Activated naive CD4-positive, alpha-beta T cell treated with Interleukin-2 at 50 U/mL for 16 hours (primary cell): Measurements from ENCODE around the gene KCTD16.

Experiments used
- DNase-seq: peaks from one replicate; pipeline ENCODE4 v3.0.0-alpha.2; 2020

KCTD16 gene

GRCh38 chr5:144416196-144416595, 245.5 kb downstream of the KCTD16 start:
- DNase-seq, result no peak

GRCh38 chr5:144418719-144419118, 248.0 kb downstream of the KCTD16 start:
- no peak for DNase-seq

GRCh38 chr5:144421411-144421810, 250.7 kb downstream of the KCTD16 start:
- DNase-seq, result no peak

GRCh38 chr5:144422018-144422727, 251.5 kb downstream of the KCTD16 start:
- DNase-seq, result no peak

- no peak for DNase-seq
Measured at GRCh38 chr5:144427866-144428265, 257.2 kb downstream of the KCTD16 start.

GRCh38 chr5:144428326-144428725, 257.7 kb downstream of the KCTD16 start:
- DNase-seq, result no peak

- DNase-seq, result no peak
Measured at GRCh38 chr5:144429405-144429804, 258.7 kb downstream of the KCTD16 start.

- DNase-seq, result no peak
Measured at GRCh38 chr5:144429905-144430304, 259.2 kb downstream of the KCTD16 start.

GRCh38 chr5:144433140-144433822, 262.6 kb downstream of the KCTD16 start:
- no peak for DNase-seq

GRCh38 chr5:144433893-144434292, 263.2 kb downstream of the KCTD16 start:
- DNase-seq, result no peak

- DNase-seq, result no peak
Measured at GRCh38 chr5:144436007-144436406, 265.3 kb downstream of the KCTD16 start.

GRCh38 chr5:144438237-144438636, 267.6 kb downstream of the KCTD16 start:
- no peak for DNase-seq

- no peak for DNase-seq
Measured at GRCh38 chr5:144448457-144448856, 277.8 kb downstream of the KCTD16 start.

GRCh38 chr5:144451187-144451973, 280.7 kb downstream of the KCTD16 start:
- DNase-seq, result no peak

- DNase-seq, result no peak
Measured at GRCh38 chr5:144453753-144454152, 283.1 kb downstream of the KCTD16 start.

GRCh38 chr5:144457160-144457559, 286.5 kb downstream of the KCTD16 start:
- DNase-seq, result no peak

- DNase-seq, result no peak
Measured at GRCh38 chr5:144458216-144458615, 287.5 kb downstream of the KCTD16 start.

- no peak for DNase-seq
Measured at GRCh38 chr5:144460600-144460999, 289.9 kb downstream of the KCTD16 start.

GRCh38 chr5:144462577-144462976, 291.9 kb downstream of the KCTD16 start:
- no peak for DNase-seq

- no peak for DNase-seq
Measured at GRCh38 chr5:144463481-144464223, 293.0 kb downstream of the KCTD16 start.

- DNase-seq, result no peak
Measured at GRCh38 chr5:144464306-144464705, 293.6 kb downstream of the KCTD16 start.

GRCh38 chr5:144465441-144465840, 294.8 kb downstream of the KCTD16 start:
- DNase-seq, result no peak

- DNase-seq, result no peak
Measured at GRCh38 chr5:144467792-144468191, 297.1 kb downstream of the KCTD16 start.
